Chondrocyte (in vitro differentiated cells): ENCODE data around the gene AFF3. TPM values are rescaled to one million over a fixed set of nuclear protein-coding genes. Genes with fewer than 3 reads are reported as not detected.

Experiments
- DNase-seq: peaks from one replicate; pipeline ENCODE4 v3.0.0; 2021; ENCODE audit warnings: mixed read lengths, low spot score
- H3K27ac Mint-ChIP-seq: one replicate; pipeline ENCODE4 v1.8.0; 2021; ENCODE audit warnings: mild to moderate bottlenecking, moderate library complexity, mixed read lengths; ENCODE audit not compliant: unreplicated experiment
- H3K27me3 Mint-ChIP-seq: 2 replicates; pipeline ENCODE4 v1.8.0; 2021; ENCODE audit warnings: low read depth, mixed read lengths
- H3K36me3 Mint-ChIP-seq: 2 replicates; pipeline ENCODE4 v1.8.0; 2021; ENCODE audit warnings: low read depth, mixed read lengths
- H3K4me1 Mint-ChIP-seq: 2 replicates; pipeline ENCODE4 v1.8.0; 2021; ENCODE audit warnings: low read depth, mild to moderate bottlenecking, mixed read lengths
- H3K4me3 Mint-ChIP-seq: one replicate; pipeline ENCODE4 v1.8.0; 2021; ENCODE audit warnings: mild to moderate bottlenecking, moderate library complexity, mixed read lengths; ENCODE audit not compliant: unreplicated experiment
- H3K9me3 Mint-ChIP-seq: 2 replicates; pipeline ENCODE4 v1.8.0; 2021; ENCODE audit warnings: low read depth, mixed read lengths
- CTCF ChIP-seq: fragments of 200-600 bp; sonication (generic); IDR thresholded peaks from 2 replicates; pipeline ENCODE4 v1.5.0; 2021; ENCODE audit warnings: antibody characterized with exemption, mild to moderate bottlenecking, moderate library complexity
- total RNA-seq: library from RNA; stranded (reverse); gene quantifications from 3 replicates; pipeline ENCODE4 v1.2.1, GENCODE V29; 2021

AFF3 gene
- total RNA-seq, 1 donor from 2014 or later: 127 TPM

- Mint-ChIP-seq H3K4me1 (peaks cover 85% of the 10 kb centered on the region), H3K4me3 (no peak overlapping the region), H3K27ac (peak overlapping the region; percentile 87), H3K36me3 (peaks cover 29% of the 10 kb centered on the region), H3K27me3 (no peaks in the 10 kb centered on the region), H3K9me3 (no peaks in the 10 kb centered on the region)
- no peak for DNase-seq
- TF ChIP-seq CTCF: no peak
Observed at GRCh38 chr2:100008956-100009355, 133.4 kb downstream of the AFF3 start.

GRCh38 chr2:100006516-100006915 lies 135.9 kb downstream of the AFF3 start:
- Mint-ChIP-seq H3K27me3 (no peaks in the 10 kb centered on the region), H3K4me3 (no peak overlapping the region), H3K9me3 (no peaks in the 10 kb centered on the region), H3K27ac (no peak overlapping the region), H3K4me1 (peaks cover 68% of the 10 kb centered on the region), H3K36me3 (peaks cover 41% of the 10 kb centered on the region)
- DNase-seq: no peak
- TF ChIP-seq CTCF: no peak

- peak overlapping the region; percentile 70 for H3K27ac Mint-ChIP-seq
Observed at GRCh38 chr2:100004959-100005387, 137.4 kb downstream of the AFF3 start.

GRCh38 chr2:100004348-100004884 lies 138.0 kb downstream of the AFF3 start:
- Mint-ChIP-seq H3K9me3 (no peaks in the 10 kb centered on the region), H3K4me1 (peaks cover 48% of the 10 kb centered on the region), H3K36me3 (peaks cover 55% of the 10 kb centered on the region), H3K4me3 (no peak overlapping the region), H3K27me3 (no peaks in the 10 kb centered on the region), H3K27ac (peak overlapping the region; percentile 70)
- TF ChIP-seq CTCF: no peak
- no peak for DNase-seq

More at GRCh38 chr2:100004959-100005387, 137.4 kb downstream of the AFF3 start:
- no peak for TF ChIP-seq CTCF
- DNase-seq: no peak
- H3K36me3 Mint-ChIP-seq: peaks cover 52% of the 10 kb centered on the region
- H3K4me3 Mint-ChIP-seq: no peak overlapping the region
- H3K27me3 Mint-ChIP-seq: no peaks in the 10 kb centered on the region
- no peaks in the 10 kb centered on the region for H3K9me3 Mint-ChIP-seq
- H3K4me1 Mint-ChIP-seq: peaks cover 54% of the 10 kb centered on the region

GRCh38 chr2:100002059-100002458 lies 140.3 kb downstream of the AFF3 start:
- no peaks in the 10 kb centered on the region for H3K9me3 Mint-ChIP-seq

More at GRCh38 chr2:100002059-100002458, 140.3 kb downstream of the AFF3 start:
- H3K4me1 Mint-ChIP-seq: peaks cover 28% of the 10 kb centered on the region
- TF ChIP-seq CTCF: no peak
- no peak overlapping the region for H3K27ac Mint-ChIP-seq
- H3K36me3 Mint-ChIP-seq: peaks cover 46% of the 10 kb centered on the region
- no peaks in the 10 kb centered on the region for H3K27me3 Mint-ChIP-seq
- DNase-seq: no peak
- no peak overlapping the region for H3K4me3 Mint-ChIP-seq
